Raji (cell line): ENCODE results near the gene RBPJ.

Experiments
- POLR2A ChIP-seq: IDR thresholded peaks from 2 replicates; pipeline ENCODE4 v1.6.1; 2011; ENCODE audit warnings: low read depth, low read length, control low read depth; ENCODE audit not compliant: insufficient read depth

The RBPJ gene

GRCh38 chr4:26319949-26320537 lies 771 bp upstream of the RBPJ start:
- peak; percentile 40; the same call in 1 of the 2 replicates for TF ChIP-seq POLR2A

DNA sequence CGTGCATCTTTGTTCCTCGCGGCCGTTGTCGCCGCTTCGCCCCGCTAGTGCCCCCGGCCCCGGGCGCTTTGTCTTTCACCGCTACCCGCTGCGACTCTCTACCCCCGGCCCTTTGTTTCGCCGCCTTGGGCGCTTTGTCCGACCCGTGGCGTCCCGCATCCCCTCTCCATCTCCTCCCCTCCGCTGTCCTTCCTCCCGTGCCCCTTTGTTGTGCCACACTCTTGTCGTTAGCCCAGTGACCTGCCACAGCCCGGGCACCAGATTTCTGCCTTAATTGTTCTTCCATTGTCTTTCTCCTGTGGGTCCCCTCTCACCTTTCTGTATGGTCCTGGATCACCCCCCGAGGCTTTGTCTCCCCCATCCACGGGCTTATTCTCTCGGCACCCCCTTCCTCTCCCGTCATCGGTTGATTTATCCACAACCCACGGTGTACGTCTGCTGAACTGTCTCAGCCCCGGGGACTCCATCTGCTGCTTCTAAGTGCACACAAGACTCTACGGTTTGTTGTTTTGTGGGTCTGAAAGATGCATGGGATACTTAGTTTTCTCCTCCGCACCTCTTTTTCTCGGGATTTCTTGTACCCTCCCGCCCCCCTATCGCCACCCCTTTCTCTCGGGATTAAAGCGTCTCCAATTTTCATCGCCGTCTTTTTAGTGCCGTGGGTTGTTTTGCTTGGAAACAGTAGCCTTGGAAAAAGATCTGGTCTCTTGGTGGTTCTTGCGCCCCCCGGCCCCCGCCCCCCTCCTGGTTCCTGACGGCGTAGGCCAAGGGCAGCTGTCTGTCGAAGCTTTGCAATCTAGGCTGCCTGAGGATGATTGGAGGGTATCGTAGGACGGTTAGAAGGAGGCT lies 783 bp downstream of the RBPJ start:
- TF ChIP-seq POLR2A: no peak

DNA sequence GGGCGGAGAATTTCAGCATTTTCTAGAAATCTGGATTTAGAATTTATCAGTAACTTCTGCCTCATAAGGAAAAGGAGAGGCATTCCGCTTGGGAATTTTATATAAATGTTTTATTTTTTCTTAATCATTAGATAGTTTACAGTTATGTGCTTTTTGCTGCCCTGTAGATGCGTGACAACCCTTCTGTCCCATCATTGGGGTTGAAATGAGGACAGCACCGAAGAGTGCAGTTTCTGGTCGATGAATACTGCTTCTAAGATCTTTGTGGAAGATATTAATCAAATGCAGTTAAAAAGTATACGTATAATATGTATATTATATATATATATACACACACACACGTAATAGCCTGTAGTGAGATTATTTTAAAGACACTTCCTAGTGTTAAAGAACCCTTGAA lies 1.5 kb downstream of the RBPJ start:
- TF ChIP-seq POLR2A: no peak

DNA sequence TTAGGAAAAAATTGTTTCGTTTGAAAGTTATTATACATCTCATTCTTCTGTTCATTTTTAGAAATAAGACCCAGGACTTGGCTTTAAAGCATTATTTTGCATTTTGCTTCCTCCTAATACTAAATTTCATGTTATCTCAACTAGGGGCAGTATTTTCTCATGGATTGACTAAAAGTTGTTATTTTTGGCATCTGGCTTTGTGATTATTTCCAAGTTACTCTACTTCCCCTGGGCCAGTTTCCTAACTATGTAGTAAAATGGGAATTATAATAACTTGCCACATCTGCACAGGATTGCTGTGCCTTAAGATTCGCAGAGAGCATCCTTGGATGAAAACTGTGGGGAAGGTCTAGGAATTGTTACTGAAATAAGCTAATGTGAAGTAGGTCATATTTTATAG lies 3.0 kb downstream of the RBPJ start:
- TF ChIP-seq POLR2A: no peak

DNA sequence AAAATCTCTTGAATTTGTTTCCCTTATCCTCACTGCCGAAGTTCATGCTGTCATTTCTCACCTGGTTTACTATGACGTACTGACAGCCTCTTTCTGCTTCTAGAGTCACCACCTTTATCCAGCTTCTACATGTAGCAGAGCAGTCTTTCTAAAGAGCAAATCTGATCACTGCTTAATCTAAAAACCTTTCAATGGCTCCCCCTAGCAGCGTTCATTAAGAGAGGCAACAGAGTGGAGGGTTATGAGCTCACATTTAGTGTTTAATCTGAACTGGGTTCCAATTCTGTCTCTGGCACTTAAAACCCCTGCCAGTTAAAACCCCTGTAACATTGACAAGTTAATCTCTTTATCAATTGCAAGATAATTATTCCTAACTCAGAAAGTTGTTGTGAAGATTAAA lies 4.4 kb downstream of the RBPJ start:
- no peak for TF ChIP-seq POLR2A

- no peak for TF ChIP-seq POLR2A
These were observed 6.0 kb downstream of the RBPJ start for GRCh38 chr4:26326791-26327190.

- TF ChIP-seq POLR2A: no peak
These were observed 9.5 kb downstream of the RBPJ start for GRCh38 chr4:26330186-26330787.

DNA sequence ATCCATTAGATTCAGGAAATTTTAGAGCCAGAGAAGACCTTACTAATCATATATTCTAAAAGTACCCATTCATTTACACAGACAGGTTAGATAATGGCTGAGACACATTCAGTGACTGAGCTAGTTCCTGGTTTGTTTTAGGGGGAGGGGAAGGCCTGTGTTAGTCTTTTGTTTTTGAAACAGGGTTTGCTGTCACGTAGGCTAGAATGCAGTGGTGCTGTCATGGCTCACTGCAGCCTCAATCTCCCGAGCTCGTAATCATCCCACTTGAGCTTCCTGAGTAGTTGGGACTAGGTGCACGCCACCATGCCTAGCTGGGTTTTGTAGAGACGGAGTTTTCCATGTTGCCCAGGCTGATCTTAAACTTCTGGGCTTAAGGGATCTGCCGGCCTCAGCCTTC lies 10.1 kb downstream of the RBPJ start:
- TF ChIP-seq POLR2A: no peak

- TF ChIP-seq POLR2A: no peak
These were observed 10.7 kb downstream of the RBPJ start for GRCh38 chr4:26331380-26331950.

DNA sequence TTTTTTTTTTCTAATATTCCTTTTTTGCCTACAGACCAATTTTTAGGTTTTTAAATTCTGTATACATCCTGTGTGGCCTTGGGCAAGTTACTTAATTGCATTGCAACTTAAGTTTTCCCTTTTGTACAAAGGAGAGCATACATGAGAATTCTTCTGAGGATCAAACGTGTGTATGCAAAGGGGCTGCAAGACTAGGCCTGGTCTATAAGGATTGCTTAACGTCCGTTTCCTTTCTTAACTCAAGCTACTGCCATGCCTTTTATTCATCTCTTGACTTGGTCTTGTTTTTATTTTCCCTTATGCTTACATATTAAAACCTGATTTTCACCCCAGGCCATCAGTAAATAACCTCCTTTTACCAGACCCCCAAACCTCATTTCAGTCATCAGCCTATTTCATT lies 13.6 kb downstream of the RBPJ start:
- no peak for TF ChIP-seq POLR2A

DNA sequence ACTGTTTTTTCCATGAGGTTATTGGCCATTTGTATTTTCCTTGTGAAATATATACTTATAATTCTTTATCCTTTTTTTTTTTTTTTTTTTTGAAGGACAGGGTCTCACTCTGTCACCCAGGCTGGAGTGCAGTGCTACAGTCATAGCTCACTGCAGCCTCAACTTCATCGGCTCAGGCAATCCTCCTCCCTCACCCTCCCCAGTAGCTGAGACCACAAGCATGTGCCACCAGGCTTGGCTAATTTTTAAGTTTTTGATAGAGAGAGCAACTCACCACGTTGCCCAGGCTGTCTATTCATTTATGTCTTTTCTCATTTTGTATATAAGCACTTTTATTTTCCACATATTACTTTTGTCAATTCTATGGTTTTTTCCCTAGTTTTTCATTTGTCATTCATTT lies 16.8 kb downstream of the RBPJ start:
- no peak for TF ChIP-seq POLR2A

DNA sequence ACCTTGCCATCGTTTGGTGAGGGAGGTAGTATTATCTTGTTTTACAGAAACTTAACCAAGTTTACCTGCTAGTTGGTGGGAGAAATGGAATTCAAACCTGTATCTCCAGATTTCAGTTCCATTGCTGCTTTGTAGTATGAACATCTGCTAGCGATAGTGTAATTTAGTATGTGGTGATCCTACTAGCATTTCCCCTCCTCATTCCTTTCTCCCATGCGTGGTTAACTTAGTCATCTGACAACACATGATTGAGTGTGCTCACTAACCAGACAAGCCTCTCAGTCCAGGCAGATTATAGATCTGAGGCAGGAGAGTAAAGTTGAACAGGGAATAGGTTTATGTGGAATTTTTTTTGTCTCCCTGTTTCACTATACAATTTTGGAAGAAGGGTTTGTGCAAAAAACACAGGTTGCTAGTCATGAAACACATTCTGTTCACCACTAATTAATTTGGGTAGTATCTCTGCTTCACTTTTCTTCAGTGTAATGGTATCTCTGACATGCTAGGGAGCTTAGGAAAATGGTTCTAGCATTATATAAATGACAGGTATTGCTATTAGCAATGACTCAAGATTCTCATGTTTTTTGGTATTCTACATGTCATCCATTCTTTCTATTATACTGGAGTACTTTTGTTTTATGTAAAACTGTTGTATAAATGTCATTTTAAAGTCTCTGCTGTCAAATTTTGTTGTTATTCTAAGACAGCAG lies 21.7 kb downstream of the RBPJ start:
- TF ChIP-seq POLR2A: no peak

DNA sequence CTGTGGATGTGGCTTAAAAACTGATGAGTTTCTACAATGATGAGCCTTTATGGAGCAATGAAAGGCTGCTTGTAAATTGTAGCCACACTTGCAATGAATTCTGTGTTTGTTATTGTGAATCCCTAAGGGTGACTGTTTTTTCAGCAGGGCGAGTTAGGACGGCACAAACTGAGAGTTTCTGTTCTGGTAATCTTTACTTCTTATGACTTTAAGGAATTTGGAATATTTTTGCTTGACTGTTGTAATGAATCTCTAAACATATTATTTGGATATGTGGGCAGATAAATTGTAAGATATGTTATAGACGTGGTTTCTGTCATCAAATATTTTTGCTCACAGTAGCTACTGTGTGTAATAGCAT lies 22.2 kb downstream of the RBPJ start:
- TF ChIP-seq POLR2A: no peak

- TF ChIP-seq POLR2A: no peak
These were observed 24.2 kb downstream of the RBPJ start for GRCh38 chr4:26344901-26345564.

DNA sequence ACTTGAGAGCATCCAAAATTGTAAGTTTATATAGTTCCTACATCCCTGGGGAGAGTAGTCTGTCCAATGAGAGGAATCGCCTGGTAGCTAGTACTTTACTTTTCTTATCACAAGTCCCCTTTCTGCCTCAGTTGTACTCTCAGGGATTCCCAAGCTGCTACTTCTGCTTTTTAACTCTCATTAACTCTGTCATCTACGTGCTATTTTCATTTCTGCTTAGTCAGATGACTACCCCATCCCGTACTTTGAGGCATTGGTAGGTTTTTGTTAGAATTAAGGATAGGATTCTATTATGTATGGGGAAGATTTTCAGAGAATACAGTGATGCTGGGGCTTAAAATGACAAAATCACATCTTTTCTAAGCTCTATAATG lies 24.7 kb downstream of the RBPJ start:
- no peak for TF ChIP-seq POLR2A
